Uterus (tissue), 2 donors: ENCODE results near the gene FBP2.

ENCODE experiments used
- CTCF ChIP-seq, 4 experiments: fragments of 200-600 bp in 2 of 4; fragments of 450-650 bp in 2 of 4; sonication (generic) in 2 of 4; IDR thresholded peaks; one replicate each; pipeline ENCODE4 v1.5.1; 2016 to 2019; ENCODE audit warnings: antibody characterized with exemption in 4 of 4, mild to moderate bottlenecking in 2 of 4, moderate library complexity in 1 of 4
- POLR2A ChIP-seq, 2 donors: fragments of 450-650 bp; IDR thresholded peaks; one replicate each; pipeline ENCODE4 v1.6.1; 2016; ENCODE audit warnings: antibody characterized with exemption in 2 of 2, mild to moderate bottlenecking in 1 of 2, moderate library complexity in 1 of 2

- no peak for TF ChIP-seq CTCF (IDR thresholded peaks at IDR 0.05)
- TF ChIP-seq POLR2A (IDR thresholded peaks at IDR 0.05) = no peak
These were observed 81.7 kb downstream of the FBP2 start for GRCh38 chr9:94511955-94512265.
